Measurements from ENCODE around the gene CELF2. TPM values are rescaled to one million over a fixed set of nuclear protein-coding genes. Genes with fewer than 3 reads are reported as not detected.

CELF2 gene
- total RNA-seq, 1 experiment from 2014 or later: 28.7 TPM

GRCh38 chr10:11019724-11020547 is 2.3 kb downstream of the CELF2 start:
- H3K79me1 ChIP-seq (ENCODE audit: insufficient read depth, low read depth, low read length, poor library complexity, severe bottlenecking): no peaks in the 10 kb centered on the region
- DNase-seq: no peak
- no peak overlapping the region for H3K56ac ChIP-seq (ENCODE audit: insufficient read length, low read depth, low read length)
- H3K18ac ChIP-seq (ENCODE audit: insufficient read length, low read depth, low read length): no peak overlapping the region
- no peak overlapping the region for H3K4ac ChIP-seq (ENCODE audit: low read depth, low read length)
- H3T11ph ChIP-seq (ENCODE audit: low read length): no peak overlapping the region
- peaks cover 39 to 49% of the 10 kb centered on the region in 2 experiments for H3K4me1 Mint-ChIP-seq
- no peak overlapping the region for H4K8ac ChIP-seq (replicated peaks; ENCODE audit: insufficient read length, low read depth, low read length)
- no peak overlapping the region for H3K4me2 ChIP-seq (ENCODE audit: insufficient read depth, insufficient read length, low read length)
- H3K27me3 ChIP-seq (ENCODE audit: insufficient read depth, low read length): peaks cover 2% of the 10 kb centered on the region; the same call in 1 of the 2 replicates
- peaks cover 8% of the 10 kb centered on the region for H3K23me2 ChIP-seq (ENCODE audit: insufficient read length, low read depth, low read length, poor library complexity, severe bottlenecking)
- no peak overlapping the region for H2BK12ac ChIP-seq (ENCODE audit: insufficient read length, low read depth, low read length)
- no peak for TF ChIP-seq CTCF (conservative IDR thresholded peaks at IDR 0.05)
- no peak overlapping the region for H4K5ac ChIP-seq (ENCODE audit: insufficient read length, low read depth, low read length)
- no peak overlapping the region for H3K23ac ChIP-seq (ENCODE audit: insufficient read length, low read depth, low read length)
- no peaks in the 10 kb centered on the region for H3K9me3 ChIP-seq (ENCODE audit: control insufficient read depth, low read depth, low read length)
- H2BK15ac ChIP-seq (ENCODE audit: low read depth, low read length): no peak overlapping the region
- H4K91ac ChIP-seq (ENCODE audit: insufficient read length, low read depth, low read length): no peak overlapping the region
- no peak overlapping the region for H2BK5ac ChIP-seq (ENCODE audit: insufficient read length, low read length)
- no peak overlapping the region for H2AK5ac ChIP-seq (ENCODE audit: insufficient read length, low read length)
- H2BK120ac ChIP-seq (ENCODE audit: low read depth, low read length, poor library complexity, severe bottlenecking): no peak overlapping the region
- H4K20me1 ChIP-seq (ENCODE audit: control insufficient read depth, insufficient read depth, insufficient read length): no peaks in the 10 kb centered on the region
- no peak overlapping the region for H2BK20ac ChIP-seq (ENCODE audit: low read depth, low read length, poor library complexity, severe bottlenecking)
- peaks cover 31% of the 10 kb centered on the region for H3K27me3 Mint-ChIP-seq (ENCODE audit: low read depth)
- no peaks in the 10 kb centered on the region for H3K9me3 Mint-ChIP-seq
- no peak overlapping the region for H3K27ac Mint-ChIP-seq
- WGBS (ENCODE audit: extremely low coverage, insufficient read length, low lambda C conversion rate): no CpG with 5 or more reads among the region's 11 CpGs
- no peaks in the 10 kb centered on the region for H3K4me1 ChIP-seq (ENCODE audit: insufficient read depth, low read length)
- H3K9ac ChIP-seq (ENCODE audit: extremely low read depth, insufficient read length, low read length): no peak overlapping the region
- H3K4me3 Mint-ChIP-seq: peak overlapping the region; percentile 82 to 91; a peak in 4 of 5 replicates
- no peak overlapping the region for H3K27ac ChIP-seq (ENCODE audit: insufficient read length, low read depth, low read length)
- H2AFZ ChIP-seq (ENCODE audit: low read length): no peak overlapping the region
- no peaks in the 10 kb centered on the region for H3K36me3 Mint-ChIP-seq (ENCODE audit: insufficient read depth in 1 of 3, low read depth in 3 of 3)
- H3K14ac ChIP-seq (ENCODE audit: insufficient read depth, low read length): no peak overlapping the region
- H3K79me2 ChIP-seq (ENCODE audit: insufficient read depth, low read length): no peaks in the 10 kb centered on the region
